Measurements from ENCODE around the gene APOBEC3B. TPM values are rescaled to one million over a fixed set of nuclear protein-coding genes. Genes with fewer than 3 reads are reported as not detected.
"Not testable (repeated sequence)": the region's sequence is repeated elsewhere in the genome, so short reads cannot be mapped to it uniquely, and the experiment has no call there.

APOBEC3B gene
- total RNA-seq, 1 donor from 2014 or later: 12.3 TPM

DNA sequence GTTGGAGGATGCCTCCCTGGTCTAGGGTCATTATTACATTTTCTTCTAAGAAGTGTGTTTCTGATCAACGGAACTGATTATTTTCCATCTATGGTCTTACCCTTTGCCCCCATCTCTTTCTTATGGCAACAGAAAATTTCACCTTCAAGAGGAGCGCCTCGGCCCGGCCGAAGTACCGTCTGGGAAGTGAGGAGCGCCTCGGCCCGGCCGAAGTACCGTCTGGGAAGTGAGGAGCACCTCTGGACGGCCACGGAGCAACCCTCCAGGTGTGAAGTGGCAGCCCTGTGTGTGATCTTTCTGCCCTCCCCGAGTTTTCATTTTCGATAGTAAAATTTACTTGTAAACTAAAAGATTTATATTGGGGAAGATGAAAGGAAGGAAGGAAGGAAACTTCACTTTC is 28.8 kb downstream of the APOBEC3B start:
- DNase-seq (ENCODE audit: low read depth, low spot score): no peak
- H3K9me3 Mint-ChIP-seq: peaks cover 2% of the 10 kb centered on the region
- H3K27me3 Mint-ChIP-seq (ENCODE audit: low read depth): no peaks in the 10 kb centered on the region
- H3K27ac Mint-ChIP-seq (ENCODE audit: unreplicated experiment): no peak overlapping the region
- TF ChIP-seq, protein P1, sequence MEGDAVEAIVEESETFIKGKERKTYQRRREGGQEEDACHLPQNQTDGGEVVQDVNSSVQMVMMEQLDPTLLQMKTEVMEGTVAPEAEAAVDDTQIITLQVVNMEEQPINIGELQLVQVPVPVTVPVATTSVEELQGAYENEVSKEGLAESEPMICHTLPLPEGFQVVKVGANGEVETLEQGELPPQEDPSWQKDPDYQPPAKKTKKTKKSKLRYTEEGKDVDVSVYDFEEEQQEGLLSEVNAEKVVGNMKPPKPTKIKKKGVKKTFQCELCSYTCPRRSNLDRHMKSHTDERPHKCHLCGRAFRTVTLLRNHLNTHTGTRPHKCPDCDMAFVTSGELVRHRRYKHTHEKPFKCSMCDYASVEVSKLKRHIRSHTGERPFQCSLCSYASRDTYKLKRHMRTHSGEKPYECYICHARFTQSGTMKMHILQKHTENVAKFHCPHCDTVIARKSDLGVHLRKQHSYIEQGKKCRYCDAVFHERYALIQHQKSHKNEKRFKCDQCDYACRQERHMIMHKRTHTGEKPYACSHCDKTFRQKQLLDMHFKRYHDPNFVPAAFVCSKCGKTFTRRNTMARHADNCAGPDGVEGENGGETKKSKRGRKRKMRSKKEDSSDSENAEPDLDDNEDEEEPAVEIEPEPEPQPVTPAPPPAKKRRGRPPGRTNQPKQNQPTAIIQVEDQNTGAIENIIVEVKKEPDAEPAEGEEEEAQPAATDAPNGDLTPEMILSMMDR (conservative IDR thresholded peaks at IDR 0.05): no peak
- H3K4me1 Mint-ChIP-seq: peaks cover 12% of the 10 kb centered on the region
- no peak overlapping the region for H3K4me3 Mint-ChIP-seq
- H3K36me3 Mint-ChIP-seq (ENCODE audit: low read depth): no peaks in the 10 kb centered on the region

DNA sequence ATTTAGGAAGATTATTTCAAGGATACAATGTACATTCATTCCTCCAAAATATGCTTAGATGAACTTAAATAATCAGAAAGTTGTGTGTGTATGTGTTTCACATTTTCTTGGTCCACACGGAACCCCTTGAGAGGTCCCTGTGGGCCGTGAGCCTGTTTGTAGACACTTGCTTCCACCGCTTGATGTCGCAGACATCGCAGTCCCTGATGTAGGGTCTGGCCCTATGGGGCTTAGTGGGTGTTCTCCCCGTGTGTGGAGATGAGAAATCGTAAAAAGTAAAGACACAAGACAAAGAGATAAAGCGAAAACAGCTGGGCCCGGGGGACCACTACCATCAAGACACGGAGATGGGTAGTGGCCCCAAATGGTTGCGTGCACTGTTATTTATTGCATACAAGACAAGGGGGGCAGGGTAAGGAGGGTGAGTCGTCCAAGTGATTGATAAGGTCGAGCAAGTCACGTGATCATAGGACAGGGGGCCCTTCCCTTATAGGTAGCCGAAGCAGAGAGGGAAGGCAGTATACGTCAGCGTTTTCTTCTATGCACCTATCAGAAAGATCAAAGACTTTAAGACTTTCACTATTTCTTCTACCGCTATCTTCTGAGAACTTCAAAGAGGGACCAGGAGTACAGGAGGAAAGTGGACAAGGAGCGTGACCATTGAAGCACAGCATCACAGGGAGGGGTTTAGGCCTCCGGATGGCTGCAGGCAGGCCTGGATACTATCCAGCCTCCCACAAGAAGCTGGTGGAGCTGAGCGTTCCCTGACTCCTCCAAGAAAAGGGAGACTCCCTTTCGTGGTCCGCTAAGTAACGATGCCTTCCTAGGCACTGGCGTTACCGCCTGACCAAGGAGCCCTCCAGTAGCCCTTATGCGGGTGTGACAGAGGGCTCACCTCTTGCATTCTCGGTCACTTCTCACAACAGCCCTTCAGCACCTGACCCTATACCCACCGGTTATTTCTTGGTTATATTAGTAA is 30.7 kb downstream of the APOBEC3B start:
- Mint-ChIP-seq H3K27me3 (ENCODE audit: low read depth) (no peaks in the 10 kb centered on the region), H3K4me3 (peak overlapping the region; percentile 16), H3K36me3 (ENCODE audit: low read depth) (no peaks in the 10 kb centered on the region), H3K9me3 (peaks cover 2% of the 10 kb centered on the region), H3K27ac (ENCODE audit: unreplicated experiment) (peak overlapping the region; percentile 14), H3K4me1 (peaks cover 21% of the 10 kb centered on the region)
- TF ChIP-seq, protein P1 (conservative IDR thresholded peaks at IDR 0.05): no peak
- DNase-seq (ENCODE audit: low read depth, low spot score): no peak

DNA sequence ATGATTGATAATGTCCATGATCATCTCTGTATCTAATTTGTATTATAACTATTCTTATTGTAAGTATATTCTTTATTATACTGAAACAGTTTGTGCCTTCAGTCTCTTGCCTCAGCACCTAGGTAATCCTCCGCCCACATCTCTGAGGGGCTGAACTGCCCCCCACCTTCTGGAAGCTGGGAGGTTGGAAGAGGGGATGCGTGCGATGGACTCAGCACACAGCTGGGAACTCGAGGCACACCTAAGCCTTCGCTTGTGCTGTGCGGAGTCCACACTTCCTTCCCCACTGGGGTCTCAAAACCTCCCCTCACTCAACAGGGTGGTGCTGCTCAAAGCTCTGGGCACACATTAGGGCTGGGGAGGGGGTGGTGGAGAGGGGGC is 31.4 kb downstream of the APOBEC3B start:
- H3K27me3 Mint-ChIP-seq (ENCODE audit: low read depth); H3K9me3 Mint-ChIP-seq; H3K4me3 Mint-ChIP-seq; H3K36me3 Mint-ChIP-seq (ENCODE audit: low read depth); DNase-seq (ENCODE audit: low read depth, low spot score); H3K27ac Mint-ChIP-seq (ENCODE audit: unreplicated experiment): not testable (repeated sequence)
- H3K4me1 Mint-ChIP-seq: peaks cover 24% of the 10 kb centered on the region

- peak within 1 kb of the TSS; percentile 90 for H3K27ac Mint-ChIP-seq (ENCODE audit: unreplicated experiment)
- H3K4me1 Mint-ChIP-seq: peaks cover 25% of the 10 kb centered on the region
- no peaks in the 10 kb centered on the region for H3K36me3 Mint-ChIP-seq (ENCODE audit: low read depth)
- peak; percentile 40 for DNase-seq (ENCODE audit: low read depth, low spot score)
- H3K4me3 Mint-ChIP-seq: peak within 1 kb of the TSS; percentile 77
- no peaks in the 10 kb centered on the region for H3K9me3 Mint-ChIP-seq
- H3K27me3 Mint-ChIP-seq (ENCODE audit: low read depth): no peaks in the 10 kb centered on the region
- TF ChIP-seq, protein P1 (conservative IDR thresholded peaks at IDR 0.05): no peak
Measured at GRCh38 chr22:39013942-39014722, 32.0 kb downstream of the APOBEC3B start, which contains the start of gene APOBEC3C. Gene APOBEC3C (plus strand): TSS chr22:39014257. CDS start chr22:39014363, 106 bp downstream.

GRCh38 chr22:39014723-39015121 is 32.6 kb downstream of the APOBEC3B start:
- peak overlapping the region; percentile 90 for H3K27ac Mint-ChIP-seq (ENCODE audit: unreplicated experiment)
- not testable (repeated sequence) for H3K36me3 Mint-ChIP-seq (ENCODE audit: low read depth); H3K27me3 Mint-ChIP-seq (ENCODE audit: low read depth); DNase-seq (ENCODE audit: low read depth, low spot score); H3K9me3 Mint-ChIP-seq
- peak overlapping the region; percentile 77 for H3K4me3 Mint-ChIP-seq
- peaks cover 25% of the 10 kb centered on the region for H3K4me1 Mint-ChIP-seq

- Mint-ChIP-seq H3K9me3 (no peaks in the 10 kb centered on the region), H3K4me1 (peaks cover 36% of the 10 kb centered on the region), H3K36me3 (ENCODE audit: low read depth) (no peaks in the 10 kb centered on the region), H3K4me3 (no peak overlapping the region), H3K27me3 (ENCODE audit: low read depth) (no peaks in the 10 kb centered on the region), H3K27ac (ENCODE audit: unreplicated experiment) (no peak overlapping the region)
- DNase-seq (ENCODE audit: low read depth, low spot score): no peak
- TF ChIP-seq, protein P1 (conservative IDR thresholded peaks at IDR 0.05): no peak
Measured at GRCh38 chr22:39016592-39016991, 34.4 kb downstream of the APOBEC3B start.
